HG03159 (cell line): ENCODE data around the gene IL33.

ENCODE experiments used
- ATAC-seq: cut with Tn5 transposase; IDR thresholded peaks from one replicate; pipeline ENCODE4 v1.9.1; 2021; ENCODE audit warnings: mild to moderate bottlenecking, moderate library complexity; ENCODE audit not compliant: unreplicated experiment

The IL33 gene

GRCh38 chr9:6277417-6277816 lies 61.8 kb downstream of the IL33 start:
- ATAC-seq = no peak

GRCh38 chr9:6301858-6302257 lies 86.3 kb downstream of the IL33 start:
- ATAC-seq = no peak

GRCh38 chr9:6302417-6302816 lies 86.8 kb downstream of the IL33 start:
- no peak for ATAC-seq

- ATAC-seq = no peak
These were observed 88.6 kb downstream of the IL33 start for GRCh38 chr9:6304232-6304631.

- ATAC-seq = no peak
These were observed 90.5 kb downstream of the IL33 start for GRCh38 chr9:6305954-6306563.
